ENCODE measurements around the gene CRTC1.

- no peak for TF ChIP-seq POLR2A (IDR thresholded peaks at IDR 0.05; ENCODE audit: low read length)
- TF ChIP-seq CTCF (IDR thresholded peaks at IDR 0.05): no peak
- TF ChIP-seq MAX (IDR thresholded peaks at IDR 0.05): no peak
- TF ChIP-seq FOXS1 (CRISPR knock-in tag; IDR thresholded peaks at IDR 0.05): no peak
- TF ChIP-seq MYC (IDR thresholded peaks at IDR 0.05; ENCODE audit: borderline replicate concordance, low read length): no peak
- no peak for TF ChIP-seq EP300 (IDR thresholded peaks at IDR 0.05)
- TF ChIP-seq ELK1 (IDR thresholded peaks at IDR 0.05; ENCODE audit: low read depth, low read length): no peak
- TF ChIP-seq REST (IDR thresholded peaks at IDR 0.05): no peak
Measured at GRCh38 chr19:18634612-18635297, 48.7 kb upstream of the CRTC1 start.

Data from A549 (cell line).